Stimulated activated CD4-positive, alpha-beta T cell treated with anti-CD3 and anti-CD28 coated beads, Interleukin-1b, Interleukin-23, amount 100 ng/mL, for 4 hours (primary cell): ENCODE results near the gene SHLD2.
"Not testable (repeated sequence)": the region's sequence is repeated elsewhere in the genome, so short reads cannot be mapped to it uniquely, and the experiment has no call there.

Experiments used
- DNase-seq, 2 donors: peaks; one replicate each; pipeline ENCODE4 v3.0.0-alpha.2; 2020; ENCODE audit warnings: low read depth in 2 of 2

SHLD2 gene

DNA sequence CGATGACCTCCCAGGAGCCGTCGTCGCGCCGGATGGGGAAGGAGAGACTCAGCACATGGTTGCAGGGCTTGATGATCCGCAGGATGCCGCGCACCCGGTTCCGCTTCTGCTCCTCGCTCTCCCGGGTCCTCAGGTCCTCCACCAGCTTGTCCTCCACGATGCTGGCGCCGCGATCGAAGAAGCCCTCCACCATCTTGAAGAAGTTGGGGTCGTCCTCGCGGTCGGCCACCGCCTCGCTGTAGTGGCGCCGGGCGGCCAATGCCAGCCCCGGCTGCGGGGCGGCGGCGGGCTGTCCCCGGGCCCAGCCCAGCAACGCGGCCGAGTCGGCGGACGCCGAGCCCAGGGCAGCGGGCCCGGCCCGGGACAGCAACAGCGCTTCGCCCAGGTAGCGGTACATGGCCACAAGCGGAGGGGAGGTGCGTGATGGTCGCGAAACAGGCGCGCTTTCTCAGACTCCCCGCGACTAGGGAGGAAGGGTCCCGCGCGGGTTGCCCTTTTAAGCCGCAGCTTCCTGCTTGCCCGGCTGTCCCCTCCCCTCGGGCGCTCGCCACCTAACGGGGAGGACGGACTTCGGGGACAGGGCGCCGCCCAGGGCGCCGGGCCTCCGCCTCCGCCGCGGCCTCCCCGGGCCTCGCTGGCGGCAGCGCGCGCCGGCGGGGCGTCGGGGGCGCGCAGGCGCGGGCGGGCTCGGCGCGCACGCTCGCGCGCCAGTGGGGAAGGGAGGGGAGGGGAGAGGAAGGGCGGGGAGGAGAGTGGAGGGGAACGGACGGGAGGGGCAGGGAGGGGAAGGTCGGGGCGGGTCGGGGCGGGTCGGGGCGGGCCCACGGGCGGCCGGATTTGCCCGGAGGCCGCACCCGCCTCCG lies at the start of gene SHLD2, which contains the start of gene GLUD1:
Gene SHLD2, plus strand, starts transcription at position 834 of the 863 bp plus-strand sequence. CDS start 56,149 bp downstream, outside the sequence.
Gene GLUD1, minus strand, starts transcription at position 471 of the 863 bp plus-strand sequence. Its CDS starts 74 bp downstream, at position 397.
- DNase-seq: peak; percentile 80 to 82

DNA sequence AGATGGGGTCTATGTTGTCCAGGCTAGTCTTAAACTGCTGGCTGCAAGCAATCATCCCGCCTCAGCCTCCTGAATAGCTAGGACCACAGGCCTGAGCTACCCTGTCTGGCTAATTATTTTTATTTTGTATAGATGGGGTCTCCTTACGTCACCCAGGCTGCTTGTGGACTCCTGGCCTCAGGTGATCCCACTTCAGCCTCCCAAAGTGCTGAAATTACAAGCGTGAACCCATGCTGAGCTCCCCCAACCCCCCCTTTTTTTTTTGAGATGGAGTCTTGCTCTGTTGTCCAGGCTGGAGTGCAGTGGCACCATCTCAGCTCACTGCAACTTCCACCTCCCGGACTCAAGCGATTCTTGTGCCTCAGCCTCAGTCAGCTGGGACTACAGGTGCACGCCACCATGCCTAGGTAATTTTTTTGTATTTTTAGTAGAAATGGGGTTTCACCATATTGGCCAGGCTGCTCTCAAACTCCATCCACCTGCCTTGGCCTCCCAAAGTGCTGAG lies 49.5 kb upstream of the SHLD2 start:
- DNase-seq: no peak

GRCh38 chr10:87053111-87053510 lies 41.9 kb upstream of the SHLD2 start:
- DNase-seq: no peak

DNA sequence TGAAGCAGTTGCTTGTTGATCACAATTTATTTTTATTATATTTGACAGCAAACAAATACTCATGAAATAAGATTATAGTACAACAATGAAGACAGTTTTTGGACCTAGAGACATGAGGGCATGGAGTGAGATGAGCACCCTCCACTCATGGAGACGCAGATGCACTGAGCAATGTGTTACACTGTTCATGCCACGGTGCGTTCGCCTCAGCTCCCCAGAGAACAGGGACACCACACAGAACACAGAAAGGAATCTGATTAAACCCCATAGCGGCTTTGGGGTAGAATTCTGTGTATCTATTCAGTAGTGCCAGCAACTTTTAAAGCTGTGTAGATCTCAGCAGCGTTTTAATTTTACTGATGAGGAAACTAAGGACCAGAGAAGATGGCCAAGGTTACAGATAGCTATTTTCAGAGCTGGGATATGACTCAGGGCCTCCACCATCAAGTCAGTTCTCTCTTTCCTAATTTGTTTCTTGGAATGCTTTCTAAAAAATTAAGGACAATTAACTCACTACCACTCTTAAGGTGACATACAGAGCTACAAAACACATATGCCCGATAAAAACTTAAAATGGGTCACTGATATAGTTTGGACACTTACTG lies 41.3 kb upstream of the SHLD2 start:
- DNase-seq: no peak

- no peak for DNase-seq
These were observed 40.4 kb upstream of the SHLD2 start for GRCh38 chr10:87054373-87055295.

DNA sequence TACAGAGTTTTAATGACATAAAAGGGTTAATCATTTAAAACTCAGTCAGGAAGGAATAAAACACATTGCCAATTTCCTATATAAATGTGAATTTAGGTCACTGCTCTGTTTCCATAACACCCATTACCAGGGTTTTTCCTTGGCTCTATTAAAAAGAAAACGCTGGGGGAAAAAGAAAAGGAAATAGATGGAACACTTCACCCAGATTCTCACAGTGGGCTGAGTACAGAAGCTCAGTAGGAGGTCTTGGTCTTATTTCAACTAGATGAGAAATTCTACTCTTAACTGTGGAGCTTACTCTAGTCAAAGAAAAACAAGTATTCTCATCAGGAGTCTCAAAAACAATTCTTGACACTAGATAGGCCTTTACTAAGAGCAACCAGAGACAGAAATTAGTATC lies 36.8 kb upstream of the SHLD2 start:
- DNase-seq: no peak

- DNase-seq: no peak
These were observed 35.6 kb upstream of the SHLD2 start for GRCh38 chr10:87059401-87059800.

DNA sequence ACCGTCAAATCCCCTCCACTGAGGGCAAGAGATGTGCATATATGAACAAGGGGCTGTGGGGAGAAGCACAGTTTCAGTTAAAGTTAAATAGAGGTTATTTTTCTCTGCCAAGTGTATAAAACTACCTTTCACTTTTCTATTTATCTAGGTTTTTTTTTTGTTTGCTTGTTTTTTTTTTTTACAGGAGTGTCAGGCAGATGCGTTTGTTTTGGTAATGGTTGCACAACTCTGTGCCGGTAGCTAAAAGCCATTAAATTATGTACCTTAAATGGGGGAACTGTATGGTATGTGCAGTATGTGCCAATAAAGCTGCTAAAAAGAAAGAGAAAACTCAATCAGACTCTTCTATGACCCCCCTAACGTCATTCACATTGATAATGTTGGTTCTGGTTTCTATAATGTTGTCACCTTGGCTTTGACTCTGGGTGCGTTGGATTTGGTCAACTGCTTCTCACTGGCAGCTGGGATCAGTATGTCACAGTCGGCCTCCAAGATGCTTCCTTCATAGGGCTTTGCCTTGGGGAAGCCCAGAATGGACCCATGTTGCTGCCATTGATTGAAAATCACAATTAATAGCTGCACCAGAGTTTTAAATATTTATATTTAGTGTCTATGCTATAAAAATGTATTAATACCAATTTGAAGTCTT lies 34.6 kb upstream of the SHLD2 start:
- DNase-seq: no peak

GRCh38 chr10:87064651-87065050 lies 30.4 kb upstream of the SHLD2 start:
- DNase-seq: no peak

DNA sequence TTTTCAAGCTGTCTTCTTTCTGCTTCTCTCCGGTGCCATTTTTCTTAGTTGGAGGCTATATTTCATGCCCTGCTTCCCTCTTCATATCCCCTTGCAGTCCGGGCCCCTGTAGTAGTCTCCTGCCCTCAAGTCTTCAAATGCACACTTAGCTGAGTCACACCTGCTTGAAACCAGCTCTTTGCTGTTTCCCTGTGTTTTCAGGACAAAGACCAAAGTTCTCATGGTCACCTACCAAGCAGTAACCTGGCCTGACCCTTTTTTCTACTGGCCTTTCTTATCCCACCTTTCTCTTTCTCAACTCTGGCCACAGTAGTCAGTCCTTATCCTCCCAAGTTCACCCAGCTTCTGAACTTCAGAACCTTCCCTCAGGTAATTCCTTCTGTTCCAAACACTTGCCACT lies 28.8 kb upstream of the SHLD2 start:
- DNase-seq: no peak

- no peak for DNase-seq
These were observed 28.1 kb upstream of the SHLD2 start for GRCh38 chr10:87066865-87067264.

- no peak for DNase-seq
These were observed 26.7 kb upstream of the SHLD2 start for GRCh38 chr10:87068281-87068680.

GRCh38 chr10:87072449-87072848 lies 22.6 kb upstream of the SHLD2 start:
- no peak for DNase-seq

- DNase-seq: not testable (repeated sequence)
These were observed 18.6 kb upstream of the SHLD2 start for GRCh38 chr10:87076421-87076820.

DNA sequence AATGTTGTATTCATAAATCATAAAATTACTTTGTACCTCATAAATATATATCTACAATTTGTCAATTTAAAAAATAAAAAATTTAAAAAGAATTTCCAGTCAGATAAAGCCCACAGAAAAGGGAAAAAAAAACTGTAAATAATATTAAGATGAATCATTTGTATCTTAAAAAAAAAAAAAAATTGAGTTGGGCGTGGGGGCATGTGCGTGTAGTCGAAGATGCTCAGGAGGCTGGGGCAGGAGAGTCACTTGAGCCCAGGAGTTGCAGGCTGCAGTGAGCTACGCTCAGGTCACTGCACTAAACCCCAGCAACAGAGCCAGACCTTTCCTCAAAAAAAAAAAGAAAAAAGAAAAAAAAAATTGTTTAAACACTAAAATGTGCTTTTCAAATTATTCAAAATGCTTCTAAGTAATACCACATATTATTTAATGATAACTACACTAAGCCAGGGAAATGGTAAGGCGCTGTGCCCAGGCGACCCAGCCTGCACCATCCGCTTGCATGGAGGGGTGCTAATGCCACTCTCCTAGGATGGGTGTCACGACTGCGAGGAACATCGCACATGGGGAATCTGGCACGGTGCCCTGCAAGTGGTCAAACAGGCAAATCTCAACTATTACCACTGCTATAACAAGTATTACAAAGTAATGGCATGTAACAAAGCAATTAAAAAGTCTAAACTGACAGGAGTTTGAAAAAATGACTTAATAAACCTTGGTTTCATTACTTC lies 15.7 kb upstream of the SHLD2 start:
- no peak for DNase-seq

- not testable (repeated sequence) for DNase-seq
These were observed 14.4 kb upstream of the SHLD2 start for GRCh38 chr10:87080621-87081020.

GRCh38 chr10:87081574-87081973 lies 13.4 kb upstream of the SHLD2 start:
- DNase-seq: not testable (repeated sequence)

GRCh38 chr10:87082219-87082618 lies 12.8 kb upstream of the SHLD2 start:
- DNase-seq: not testable (repeated sequence)

- not testable (repeated sequence) for DNase-seq
These were observed 11.3 kb upstream of the SHLD2 start for GRCh38 chr10:87083576-87084290.

DNA sequence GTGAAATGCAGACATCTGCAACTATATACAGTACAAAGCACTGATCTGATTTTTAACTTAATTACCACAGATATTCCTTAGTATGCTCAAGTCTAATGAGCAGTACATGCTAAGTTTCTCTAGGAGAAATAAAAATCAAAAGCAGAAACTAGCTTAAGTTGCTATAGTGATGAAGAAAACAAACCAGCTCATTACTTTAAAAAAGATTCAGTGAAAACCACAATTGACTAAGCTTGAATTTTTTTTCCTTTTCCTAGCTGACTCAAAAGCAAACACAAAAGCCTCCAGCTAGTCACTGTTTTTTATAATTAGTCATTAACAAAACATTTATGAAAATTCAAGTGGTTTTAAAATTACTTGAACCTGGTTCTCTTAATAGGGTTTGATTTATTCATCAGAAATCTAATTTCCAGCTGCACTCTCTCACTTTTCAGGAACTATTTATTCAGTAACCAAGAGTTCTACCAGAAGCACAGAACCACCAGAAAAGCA lies 10.7 kb upstream of the SHLD2 start:
- not testable (repeated sequence) for DNase-seq
